Stimulated activated CD4-positive, alpha-beta T cell treated with anti-CD3 and anti-CD28 coated beads, Interleukin-12 subunit alpha, Interleukin-12 subunit beta, amount 100 ng/mL, for 48 hours (primary cell): ENCODE measurements around the gene PDIK1L.

Experiments
- DNase-seq, 3 donors: peaks; one replicate each; pipeline ENCODE4 v3.0.0-alpha.2; 2020; ENCODE audit warnings: low read depth in 2 of 3, low spot score in 1 of 3

The PDIK1L gene

DNA sequence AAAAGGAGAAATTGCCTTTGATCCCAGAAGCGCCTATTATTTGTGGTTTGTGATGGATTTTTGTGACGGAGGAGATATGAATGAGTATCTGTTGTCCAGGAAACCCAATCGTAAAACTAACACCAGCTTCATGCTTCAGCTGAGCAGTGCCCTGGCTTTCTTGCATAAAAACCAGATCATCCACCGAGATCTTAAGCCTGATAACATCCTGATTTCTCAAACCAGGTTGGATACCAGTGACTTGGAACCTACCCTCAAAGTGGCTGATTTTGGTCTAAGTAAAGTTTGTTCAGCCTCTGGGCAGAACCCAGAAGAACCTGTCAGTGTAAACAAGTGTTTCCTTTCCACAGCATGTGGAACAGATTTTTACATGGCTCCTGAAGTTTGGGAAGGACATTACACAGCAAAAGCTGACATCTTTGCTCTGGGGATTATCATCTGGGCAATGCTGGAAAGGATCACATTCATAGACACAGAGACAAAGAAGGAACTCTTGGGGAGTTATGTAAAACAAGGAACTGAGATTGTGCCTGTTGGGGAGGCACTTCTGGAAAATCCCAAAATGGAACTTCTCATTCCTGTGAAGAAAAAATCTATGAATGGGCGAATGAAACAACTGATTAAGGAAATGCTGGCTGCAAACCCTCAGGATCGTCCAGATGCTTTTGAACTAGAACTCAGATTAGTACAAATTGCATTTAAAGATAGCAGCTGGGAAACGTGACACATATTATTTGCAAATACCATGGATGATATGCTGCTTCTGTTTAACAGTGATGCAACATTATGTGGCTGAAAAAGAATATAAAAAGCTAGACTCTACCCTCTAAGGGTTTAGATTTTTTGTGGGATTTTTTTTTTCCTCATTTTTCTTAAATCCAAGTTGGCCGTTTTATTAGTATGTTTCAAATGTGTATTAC, 10.5 kb downstream of the PDIK1L start:
- no peak for DNase-seq

DNA sequence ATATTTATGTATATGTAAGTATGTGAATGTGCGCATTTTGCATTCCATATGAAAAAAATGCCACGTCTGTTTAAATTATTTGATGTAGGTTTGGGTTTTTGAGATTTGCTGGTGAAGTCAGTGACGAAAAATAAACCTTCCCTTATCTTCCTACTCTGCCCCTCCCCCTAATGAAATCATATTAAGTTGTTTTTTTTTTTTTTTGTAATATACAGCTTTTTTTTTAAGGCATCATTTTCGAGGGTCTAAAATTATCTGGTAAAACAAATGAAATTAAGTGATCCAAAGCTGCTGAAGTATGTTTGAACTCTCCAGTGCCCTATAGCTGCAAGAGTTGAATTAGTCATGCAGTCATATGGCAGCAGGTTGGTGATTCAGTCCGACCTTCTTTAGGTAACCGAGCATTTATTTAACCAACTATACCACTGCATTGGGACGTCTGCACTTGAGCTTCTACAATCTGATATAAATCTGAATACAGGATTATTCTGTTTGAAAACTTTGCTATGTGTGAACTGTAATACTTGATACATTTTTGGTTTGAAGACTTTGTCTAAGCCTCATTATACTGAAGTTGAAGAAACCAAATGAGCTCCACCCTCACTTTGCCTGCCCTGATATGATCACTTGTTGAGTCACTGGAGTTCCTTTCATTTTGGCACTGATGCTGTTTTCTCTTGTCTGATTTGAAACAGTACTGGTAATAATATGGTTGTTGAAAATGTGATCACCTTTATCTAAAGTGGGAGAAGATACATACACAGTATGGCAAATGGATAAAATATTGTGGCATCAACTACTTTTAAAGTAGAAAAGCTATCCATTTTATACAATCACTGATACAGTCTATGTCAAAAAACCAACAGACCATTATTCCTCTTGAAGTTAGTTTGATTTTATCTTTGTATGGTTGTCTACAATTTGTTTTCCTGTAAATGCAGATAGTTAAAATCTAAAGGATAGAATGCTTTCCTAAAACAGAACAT, 11.7 kb downstream of the PDIK1L start:
- DNase-seq = no peak

DNA sequence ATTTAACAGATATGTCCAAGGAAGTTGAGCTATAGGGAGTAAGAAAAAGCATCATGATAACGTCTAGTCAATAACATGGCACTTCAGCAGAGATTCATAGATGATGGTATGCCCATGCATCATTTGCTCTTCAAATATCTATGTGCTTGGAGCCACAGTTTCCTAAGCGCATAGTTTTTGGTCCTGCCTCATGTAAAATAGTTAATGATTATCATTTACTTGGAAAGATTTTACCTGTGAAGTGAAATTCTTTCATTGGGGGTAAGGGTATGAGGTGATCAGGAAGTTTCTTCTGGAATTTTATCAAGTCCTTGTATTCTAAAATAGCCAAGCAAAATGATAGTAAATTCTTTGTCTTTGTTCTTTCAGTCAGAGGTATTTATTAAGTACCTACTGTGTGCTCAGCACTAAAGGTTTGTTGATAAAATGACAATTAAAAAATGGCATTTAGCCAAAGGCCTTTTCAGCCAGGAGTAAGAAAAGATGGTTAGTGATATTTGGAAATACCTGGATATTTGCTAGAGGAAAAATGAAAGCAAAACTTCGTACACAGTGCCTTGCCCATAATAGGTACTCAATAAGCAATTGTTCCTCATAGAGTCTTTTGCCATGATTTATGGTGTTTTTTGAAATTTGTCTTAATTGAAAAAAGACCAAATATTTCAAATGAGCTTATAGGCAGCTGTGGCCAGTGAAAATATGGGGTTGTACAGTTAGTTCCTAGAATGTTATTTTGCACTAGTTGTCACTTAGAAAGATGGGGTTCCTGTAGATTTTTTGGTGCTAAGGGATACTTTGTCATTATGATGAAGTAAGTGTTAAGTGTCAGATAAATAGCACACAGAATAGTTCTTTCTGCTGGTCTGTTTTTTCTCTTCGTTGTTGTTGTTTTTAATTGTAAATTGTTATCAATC, 13.1 kb downstream of the PDIK1L start:
- no peak for DNase-seq

DNA sequence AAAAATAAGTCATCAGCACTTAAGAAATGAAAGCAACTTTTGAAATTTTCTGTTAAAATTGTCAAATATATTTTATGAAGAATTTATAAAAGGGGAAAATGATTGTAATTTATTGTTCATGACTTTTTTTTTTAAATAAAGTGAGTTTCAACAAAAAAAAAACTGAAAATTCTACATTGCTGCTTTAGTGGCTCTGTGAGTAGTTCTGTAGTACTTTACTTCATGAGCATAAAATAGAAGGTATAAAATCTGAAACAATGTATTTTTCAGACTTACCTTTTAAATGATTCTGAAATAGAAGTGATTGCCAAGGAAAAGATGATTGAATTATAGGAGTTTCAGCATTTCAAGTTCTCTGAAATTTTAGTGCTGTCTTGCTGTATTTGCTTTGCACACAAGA, 13.8 kb downstream of the PDIK1L start:
- no peak for DNase-seq

DNA sequence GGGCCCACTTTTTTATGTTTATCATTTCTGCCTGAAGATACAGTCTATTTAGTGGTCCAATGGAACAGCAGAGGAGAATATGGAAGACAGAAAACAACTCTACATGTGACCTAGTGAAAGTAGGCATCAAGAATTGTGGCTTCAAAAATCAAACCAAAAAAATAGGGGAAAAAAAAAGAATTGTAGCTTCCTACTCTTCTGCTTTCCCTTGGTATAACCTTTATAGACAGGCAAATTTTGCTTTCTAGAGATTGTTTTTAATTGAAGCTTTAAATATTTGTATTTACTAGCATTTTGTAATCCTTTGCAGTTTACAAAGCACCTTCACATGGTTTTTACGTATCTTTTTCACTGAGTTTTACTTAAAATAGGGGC, 14.3 kb downstream of the PDIK1L start:
- no peak for DNase-seq

DNA sequence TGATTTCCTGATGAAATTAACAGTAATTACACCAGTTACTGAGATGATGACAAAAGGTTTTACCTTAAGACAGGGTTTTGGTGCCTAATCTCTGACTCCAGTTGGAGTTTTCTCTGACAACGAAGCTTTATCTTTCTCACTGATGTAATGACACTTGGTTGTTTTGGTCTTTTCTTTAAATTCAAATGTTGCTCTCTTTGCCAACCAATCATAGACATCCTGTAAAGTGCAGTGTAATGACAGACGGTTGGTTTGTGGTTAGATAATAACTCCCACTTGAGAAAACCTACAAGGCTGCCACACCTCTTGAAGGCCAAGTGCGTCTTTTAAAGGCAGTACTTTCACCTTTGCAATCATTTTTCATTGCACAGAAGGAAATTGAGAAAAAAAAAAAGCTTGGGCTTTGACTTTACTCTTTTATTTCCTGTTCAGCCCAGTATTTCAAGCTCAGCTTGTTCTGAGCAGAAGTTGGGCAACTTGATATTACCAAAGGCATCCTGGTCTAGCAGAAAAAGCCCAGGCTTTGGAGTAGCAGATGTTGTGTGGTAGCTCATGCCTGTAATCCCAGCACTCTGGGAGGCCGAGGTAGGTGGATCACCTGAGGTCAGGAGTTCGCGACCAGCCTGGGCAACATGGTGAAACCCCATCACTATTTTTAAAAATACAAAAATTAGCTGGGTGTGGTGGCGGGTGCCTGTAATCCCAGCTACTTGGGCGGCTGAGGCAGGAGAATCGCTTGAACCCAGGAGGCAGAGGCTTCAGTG, 14.9 kb downstream of the PDIK1L start:
- DNase-seq = peak in 1 of 3 donors; percentile 31

DNA sequence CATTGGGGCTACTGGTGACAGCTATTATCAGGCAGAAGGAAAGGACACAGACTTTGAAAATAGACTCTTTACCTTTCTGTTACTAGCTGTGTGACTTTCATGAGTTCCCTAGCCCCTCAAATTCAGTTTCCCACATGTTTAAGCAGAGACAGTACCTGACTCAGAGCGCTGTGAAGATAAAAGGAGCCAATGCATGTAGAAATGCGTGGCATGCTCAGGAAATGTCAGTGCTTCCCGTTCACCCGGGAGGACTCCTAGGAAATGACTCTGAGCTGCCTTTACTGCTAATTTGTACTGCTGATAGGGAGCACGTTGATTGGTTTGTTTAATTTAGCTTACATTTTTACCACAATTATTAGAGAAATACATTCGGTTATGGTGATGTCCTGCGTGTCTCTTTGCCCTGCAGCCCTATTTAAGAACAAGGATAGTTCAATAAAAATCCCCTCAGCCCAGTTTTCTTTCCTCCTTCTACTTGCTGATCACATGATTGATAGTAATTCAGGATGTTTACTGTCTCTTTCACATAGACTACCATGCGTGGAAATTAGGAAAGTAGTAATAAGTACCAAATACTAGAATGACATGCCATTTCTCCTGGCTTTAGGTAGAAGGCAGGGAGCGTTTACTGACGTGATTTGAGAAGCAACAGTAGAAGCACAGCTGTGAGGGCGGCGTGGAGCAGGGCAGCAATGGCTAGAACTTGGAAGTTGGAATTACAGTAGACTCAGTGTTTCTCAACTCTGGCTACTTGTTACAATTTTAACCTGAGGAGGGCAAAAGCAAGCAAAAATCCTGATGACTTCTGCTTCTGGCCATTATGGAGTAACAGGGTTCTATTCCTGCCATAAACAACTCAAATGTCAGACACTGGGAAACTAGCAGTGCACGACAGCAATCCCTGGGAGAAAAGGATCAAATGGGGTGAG, 15.9 kb downstream of the PDIK1L start:
- no peak for DNase-seq

DNA sequence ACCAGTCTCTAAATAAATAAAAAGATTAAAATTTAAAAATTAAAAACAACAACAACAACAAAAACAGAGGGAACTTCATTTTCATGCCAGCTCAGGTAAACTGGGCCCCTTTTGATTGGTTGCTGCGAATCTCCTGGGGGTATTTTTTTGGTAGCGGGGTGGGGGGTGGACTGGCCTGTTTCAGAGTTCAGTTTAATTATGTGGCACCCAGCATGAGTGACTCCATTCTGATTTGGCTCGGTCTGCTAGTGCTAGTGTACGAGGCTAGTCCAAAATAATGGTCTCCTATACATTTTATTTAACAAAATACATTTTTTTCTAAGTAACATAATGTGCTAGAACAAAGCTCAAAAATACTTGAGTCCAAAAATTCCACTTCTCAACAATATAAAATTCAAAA, 18.2 kb downstream of the PDIK1L start:
- DNase-seq = no peak

DNA sequence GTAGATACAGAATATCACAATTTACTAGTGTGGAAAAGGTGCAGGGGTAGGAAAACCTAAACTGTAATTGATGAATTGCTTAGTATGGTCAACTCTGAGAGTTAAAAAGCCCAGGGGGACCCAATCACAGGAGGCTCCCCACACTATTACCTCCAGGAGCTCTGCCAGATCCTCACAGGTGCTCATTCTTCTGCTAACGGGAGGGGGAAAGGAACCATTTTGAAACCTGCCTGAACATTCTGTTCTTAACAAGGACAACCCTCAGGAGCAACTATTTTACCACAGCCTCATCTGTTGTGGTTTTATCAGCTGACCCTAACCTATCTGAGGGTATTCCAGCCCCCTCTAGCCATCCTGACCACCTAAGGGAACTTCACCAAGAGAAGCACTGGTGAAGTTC, 19.1 kb downstream of the PDIK1L start:
- DNase-seq = no peak

DNA sequence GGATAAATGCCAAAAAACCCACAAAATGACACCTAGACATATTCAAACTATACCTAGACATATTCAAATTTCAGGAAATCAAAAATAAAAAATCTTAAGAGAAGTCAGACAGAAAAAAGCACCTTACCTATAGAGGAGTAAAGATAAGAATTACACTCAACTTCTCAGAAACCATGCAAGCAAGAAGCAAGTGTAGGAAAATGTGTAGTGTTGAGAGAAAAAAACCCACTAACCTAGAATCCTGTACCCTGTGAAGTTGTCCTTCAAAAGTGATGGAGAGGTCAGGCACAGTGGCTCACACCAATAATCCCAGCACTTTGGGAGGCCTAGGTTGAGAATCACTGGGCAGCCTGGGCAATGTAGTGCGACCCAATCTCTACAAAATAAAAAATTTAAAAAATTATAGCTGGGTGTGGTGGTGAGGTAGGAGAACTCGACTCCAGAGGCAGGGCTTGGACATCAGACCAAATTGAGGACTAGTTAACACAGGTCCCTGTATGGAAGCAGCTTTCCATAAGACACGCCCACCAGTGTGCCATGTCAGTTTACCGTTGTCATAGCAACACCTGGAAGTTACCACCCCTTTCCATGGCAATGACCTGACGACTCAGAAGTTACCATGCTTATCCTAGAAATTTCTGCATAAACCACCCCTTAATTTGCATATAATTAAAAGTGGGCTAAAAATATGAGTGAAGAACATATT, 20.7 kb downstream of the PDIK1L start:
- DNase-seq = no peak

DNA sequence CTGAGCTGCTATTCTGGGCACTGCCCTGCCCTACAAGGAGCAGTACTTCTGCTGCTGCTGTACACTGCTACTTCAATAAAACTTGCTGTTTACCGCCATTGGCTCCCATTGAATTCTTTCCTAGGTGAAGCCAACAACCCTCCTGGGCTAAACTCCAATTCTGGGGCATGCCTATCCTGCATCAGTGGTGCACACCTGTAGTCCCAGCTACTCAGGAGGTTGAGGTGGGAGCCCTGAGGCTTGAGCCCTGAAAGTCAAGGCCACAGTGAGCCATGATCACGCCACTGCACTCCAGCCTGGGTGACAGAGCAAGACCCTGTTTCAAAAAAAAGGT, 21.2 kb downstream of the PDIK1L start:
- no peak for DNase-seq

DNA sequence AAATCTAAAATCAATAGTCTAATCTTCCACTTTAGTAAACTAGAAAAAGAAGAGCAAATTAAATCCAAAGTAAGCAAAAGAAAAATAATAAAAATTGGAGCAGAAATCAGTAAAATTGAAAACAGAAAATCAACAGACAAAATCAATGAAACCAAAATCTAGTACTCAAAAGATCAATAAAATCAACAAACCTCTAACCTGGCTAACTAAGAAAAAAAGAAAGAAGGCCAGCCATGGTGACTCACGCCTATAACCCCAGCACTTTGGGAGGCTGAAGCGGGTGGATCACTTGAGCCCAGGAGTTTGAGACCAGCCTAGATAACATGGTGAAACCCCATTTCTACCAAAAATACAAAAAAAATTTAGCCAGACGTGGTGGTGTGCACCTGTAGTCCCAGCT, 22.8 kb downstream of the PDIK1L start:
- no peak for DNase-seq

DNA sequence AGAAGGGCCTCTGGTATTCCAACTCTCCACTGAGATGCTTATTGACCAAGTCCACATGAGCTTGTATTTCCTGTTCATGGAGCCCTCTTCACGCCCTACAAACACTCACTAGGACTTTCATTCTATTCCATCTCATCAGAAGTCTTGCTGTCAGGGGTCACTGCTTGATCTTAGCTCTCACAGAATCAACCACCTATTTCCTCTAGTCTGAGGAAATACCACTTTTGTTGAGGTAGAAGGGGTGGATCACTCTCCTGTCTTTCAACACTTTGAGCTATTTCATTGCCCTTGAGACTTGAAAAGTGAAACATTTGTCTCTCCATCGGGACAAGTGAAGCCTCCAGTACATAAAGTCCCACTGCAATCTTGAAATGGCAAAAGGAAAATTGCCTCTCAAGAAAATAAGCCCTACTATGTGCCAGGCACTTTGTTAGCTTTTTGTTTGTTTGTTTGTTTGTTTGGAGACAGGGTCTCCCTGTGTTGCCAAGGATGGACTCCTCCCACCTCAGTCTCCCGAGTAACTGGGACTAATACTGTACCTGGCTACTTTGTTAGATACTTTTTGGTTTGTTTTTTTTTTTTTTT, 27.4 kb downstream of the PDIK1L start:
- no peak for DNase-seq

DNA sequence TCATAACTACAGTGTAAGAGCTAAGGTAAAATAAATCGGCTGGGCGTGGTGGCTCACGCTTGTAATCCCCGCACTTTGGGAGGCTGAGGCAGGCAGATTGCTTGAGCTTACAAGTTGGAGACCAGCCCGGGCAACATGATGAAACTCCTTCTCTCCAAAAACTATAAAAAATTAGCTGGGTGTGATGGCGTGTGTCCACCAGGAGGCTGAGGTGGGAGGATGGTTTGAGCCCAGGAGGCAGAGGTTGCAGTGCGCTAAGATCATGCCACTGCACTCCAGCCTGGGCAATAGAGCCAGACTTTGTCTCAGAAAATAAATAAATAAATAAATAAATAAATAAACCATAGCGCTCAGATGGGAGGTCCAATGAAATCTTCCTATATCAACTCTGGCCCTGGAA, 30.5 kb downstream of the PDIK1L start:
- DNase-seq = no peak

DNA sequence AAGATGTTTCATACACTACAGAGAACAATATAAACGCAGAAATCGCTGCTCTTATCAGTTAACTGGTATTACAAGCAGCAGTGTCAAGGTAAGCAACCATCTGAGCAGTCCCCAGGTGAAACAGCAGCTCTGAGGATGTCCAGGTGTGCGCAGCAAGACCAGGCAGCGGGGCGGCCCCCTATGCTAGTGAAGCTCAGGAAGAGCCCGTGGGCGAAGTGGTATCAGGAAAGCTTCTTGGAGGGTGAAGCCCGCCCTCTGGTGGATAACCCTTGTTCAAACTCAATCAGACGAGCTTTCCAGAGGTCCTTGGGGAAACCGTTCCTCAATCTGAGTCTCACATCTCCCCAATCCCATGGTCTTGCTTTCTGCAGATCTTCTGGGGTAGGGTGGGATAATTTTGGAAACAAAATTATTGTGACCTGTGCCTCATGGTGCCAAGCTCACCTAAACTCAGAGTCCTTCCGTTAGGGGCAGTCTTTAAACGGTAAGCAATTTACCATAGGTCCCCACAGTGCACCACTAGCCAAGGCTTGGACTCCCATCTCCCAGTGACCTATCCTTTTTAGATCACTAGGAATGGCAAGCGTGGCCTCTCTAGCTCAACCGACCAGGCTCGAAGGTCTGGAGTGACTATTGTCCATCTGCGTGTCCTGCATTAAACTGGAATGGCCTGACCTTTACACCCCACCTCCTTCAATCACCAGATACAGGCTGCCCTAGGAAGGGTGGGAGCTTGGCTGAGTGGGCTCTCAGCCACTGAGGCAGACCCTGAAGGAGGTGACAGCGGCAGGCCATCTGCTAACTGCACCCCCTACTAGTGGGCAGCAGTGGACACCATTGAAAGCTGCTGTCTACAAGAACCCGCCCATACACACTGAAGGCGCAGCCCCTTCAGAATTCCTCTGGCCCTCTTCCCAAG, 33.7 kb downstream of the PDIK1L start:
- peak in 2 of 3 donors; percentile 65 to 80 for DNase-seq

DNA sequence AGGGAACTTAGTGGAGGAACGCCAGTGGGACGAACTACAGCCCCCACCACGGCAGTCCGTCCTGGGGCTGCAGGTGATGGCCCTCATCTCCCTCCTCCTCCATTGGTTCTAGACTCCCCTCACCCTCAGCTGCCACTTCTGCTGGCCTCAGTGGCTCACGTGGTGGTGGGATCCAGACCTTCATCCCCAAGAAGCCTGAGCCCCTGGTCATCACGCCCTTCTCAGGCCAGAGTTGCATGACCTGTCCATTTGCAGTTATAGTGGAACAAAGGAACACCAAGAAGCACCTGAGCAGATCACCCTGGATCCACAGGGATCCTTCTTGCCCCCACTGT, 34.3 kb downstream of the PDIK1L start:
- no peak for DNase-seq

DNA sequence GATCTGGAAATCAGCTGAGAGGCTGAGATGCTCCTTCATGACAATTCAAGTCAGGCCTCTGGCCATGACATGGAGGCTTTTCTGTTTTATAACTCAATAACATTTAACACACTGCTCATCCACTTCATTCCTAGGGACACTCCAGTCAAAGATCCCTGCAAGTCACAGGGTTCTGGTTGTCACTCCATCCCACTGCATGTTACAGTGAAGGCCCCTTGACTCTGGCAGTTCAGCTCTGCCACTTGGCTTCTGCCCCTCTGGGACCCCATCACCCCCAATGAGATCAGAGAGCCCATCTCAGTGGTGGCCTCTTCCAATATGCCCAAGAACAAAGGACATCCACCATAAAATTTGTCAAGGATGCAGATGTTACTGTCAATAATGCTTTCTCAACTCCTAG, 37.3 kb downstream of the PDIK1L start:
- DNase-seq = no peak
